IMR-90 (cell line): ENCODE results near the gene CEBPA. TPM values are rescaled to one million over a fixed set of nuclear protein-coding genes. Genes with fewer than 3 reads are reported as not detected.

Source experiments
- ATAC-seq: fragments of 200-7000 bp; cut with Tn5 transposase; 2 replicates; pipeline ENCODE4 v1.9.1; 2020; ENCODE audit warnings: low read depth, mild to moderate bottlenecking, moderate library complexity
- BruUV-seq: library from RNA; stranded (reverse); fragments of 400-500 nt; replicated peaks from 2 replicates; lab custom pipeline; 2021; lab: Mats Ljungman, UMichigan
- CTCF ChIA-PET: fragments of 300-600 bp; formaldehyde crosslinking; extraction: SDS; loops from one replicate; lab custom pipeline; 2021; ENCODE audit warnings: antibody characterized with exemption; lab: Yijun Ruan, JAX
- POLR2A ChIA-PET: fragments of 300-600 bp; sonication (Branson Sonifier 250); formaldehyde crosslinking; loops from one replicate; lab custom pipeline; 2022; ENCODE audit warnings: antibody characterized with exemption; ENCODE audit not compliant: unreplicated experiment; lab: Charles Lee
- DNase-seq: peaks from one replicate; pipeline ENCODE4 v3.0.0; 2013
- H2AFZ ChIP-seq: replicated peaks from 2 replicates; pipeline ENCODE3; 2013; ENCODE audit warnings: low read length, mild to moderate bottlenecking; ENCODE audit not compliant: poor library complexity
- H2AK5ac ChIP-seq: 2 replicates; pipeline ENCODE4 v1.6.1; 2013; ENCODE audit warnings: low read depth, low read length, inconsistent platforms
- H2AK9ac ChIP-seq: replicated peaks from 2 replicates; pipeline ENCODE3; 2013; ENCODE audit warnings: mild to moderate bottlenecking, low read depth, low read length, moderate library complexity; ENCODE audit not compliant: poor library complexity
- H2BK120ac ChIP-seq: 2 replicates; pipeline ENCODE4 v1.6.1; 2013; ENCODE audit warnings: low read depth, low read length, inconsistent platforms
- H2BK15ac ChIP-seq: 3 replicates; pipeline ENCODE4 v1.6.1; 2013; ENCODE audit warnings: low read depth, low read length, inconsistent platforms
- H2BK20ac ChIP-seq: 2 replicates; pipeline ENCODE4 v1.6.1; 2013; ENCODE audit warnings: low read depth, mild to moderate bottlenecking, inconsistent platforms, low read length, moderate library complexity
- H2BK5ac ChIP-seq: 2 replicates; pipeline ENCODE4 v1.6.1; 2013; ENCODE audit warnings: mild to moderate bottlenecking, low read depth, low read length, inconsistent platforms; ENCODE audit not compliant: poor library complexity, severe bottlenecking
- H3K14ac ChIP-seq: replicated peaks from 2 replicates; pipeline ENCODE4 v1.6.1; 2013; ENCODE audit warnings: low read depth, low read length, inconsistent platforms
- H3K18ac ChIP-seq: 2 replicates; pipeline ENCODE4 v1.6.1; 2013; ENCODE audit warnings: low read depth, low read length, control low read depth
- H3K23ac ChIP-seq: 2 replicates; pipeline ENCODE4 v1.6.1; 2013; ENCODE audit warnings: low read depth, low read length, inconsistent platforms
- H3K27ac ChIP-seq: 2 replicates; pipeline ENCODE4 v1.5.1; 2013; ENCODE audit warnings: mild to moderate bottlenecking, control low read depth, low read length; ENCODE audit not compliant: insufficient read depth
- H3K27me3 ChIP-seq: 2 replicates; pipeline ENCODE4 v1.6.1; 2013; ENCODE audit warnings: low read length; ENCODE audit not compliant: control insufficient read depth, insufficient read depth
- H3K36me3 ChIP-seq: 2 replicates; pipeline ENCODE4 v1.6.1; 2013; ENCODE audit warnings: low read length, mixed read lengths; ENCODE audit not compliant: control insufficient read depth, insufficient read depth
- H3K4ac ChIP-seq: 2 replicates; pipeline ENCODE4 v1.6.1; 2013; ENCODE audit warnings: low read depth, low read length, inconsistent platforms
- H3K4me1 ChIP-seq: 2 replicates; pipeline ENCODE4 v1.6.1; 2013; ENCODE audit warnings: low read length, mixed read lengths; ENCODE audit not compliant: control insufficient read depth, insufficient read depth
- H3K4me2 ChIP-seq: 2 replicates; pipeline ENCODE4 v1.6.1; 2013; ENCODE audit warnings: low read depth, mild to moderate bottlenecking, control low read depth, low read length, moderate library complexity
- H3K4me3 ChIP-seq: 2 replicates; pipeline ENCODE4 v1.5.1; 2013; ENCODE audit warnings: low read depth, mild to moderate bottlenecking, control low read depth, low read length, moderate library complexity; ENCODE audit not compliant: insufficient read depth
- H3K56ac ChIP-seq: 2 replicates; pipeline ENCODE4 v1.6.1; 2013; ENCODE audit warnings: low read length, inconsistent platforms; ENCODE audit not compliant: insufficient read depth; ENCODE audit errors: extremely low read depth
- H3K79me1 ChIP-seq, 2 experiments: 2 replicates each; pipeline ENCODE4 v1.6.1; 2013; ENCODE audit warnings: low read length in 2 of 2, inconsistent platforms in 1 of 2, low read depth in 1 of 2
- H3K9ac ChIP-seq: 2 replicates; pipeline ENCODE4 v1.6.1; 2013; ENCODE audit warnings: low read depth, low read length, control low read depth
- H3K9me1 ChIP-seq: 2 replicates; pipeline ENCODE4 v1.6.1; 2013; ENCODE audit warnings: low read length, inconsistent platforms; ENCODE audit not compliant: insufficient read depth
- H3K9me3 ChIP-seq: 2 replicates; pipeline ENCODE4 v1.6.1; 2013; ENCODE audit warnings: low read length; ENCODE audit not compliant: control insufficient read depth, insufficient read depth
- H4K20me1 ChIP-seq: 2 replicates; pipeline ENCODE4 v1.6.1; 2013; ENCODE audit warnings: low read length, inconsistent platforms; ENCODE audit not compliant: insufficient read depth
- H4K5ac ChIP-seq: 2 replicates; pipeline ENCODE4 v1.6.1; 2013; ENCODE audit warnings: mild to moderate bottlenecking, low read depth, low read length, control low read depth
- H4K8ac ChIP-seq, 2 experiments: 2 replicates each; pipeline ENCODE4 v1.6.1; 2013; ENCODE audit warnings: low read depth in 2 of 2, low read length in 2 of 2, control low read depth in 1 of 2, inconsistent platforms in 1 of 2
- H4K91ac ChIP-seq: 2 replicates; pipeline ENCODE4 v1.6.1; 2013; ENCODE audit warnings: low read depth, low read length, inconsistent platforms; ENCODE audit not compliant: insufficient read depth
- BHLHE40 ChIP-seq: fragments of 150-350 bp; IDR thresholded peaks from 2 replicates; pipeline ENCODE4 v1.6.1; 2016; ENCODE audit warnings: mild to moderate bottlenecking, low read depth, low read length
- NFE2L2 ChIP-seq: fragments of 150-350 bp; IDR thresholded peaks from 2 replicates; pipeline ENCODE4 v1.6.1; 2016; ENCODE audit warnings: low read depth, mild to moderate bottlenecking, low read length
- WGBS, 2 experiments: methylation state at CpG; one replicate each; pipeline versions ENCODE4 v1.1.5 to v1.1.7; 2013; ENCODE audit warnings: missing lambda C conversion rate in 2 of 2; ENCODE audit not compliant: insufficient read length in 1 of 2; ENCODE audit errors: extremely low coverage in 2 of 2; 5-methylcytosine and 5-hydroxymethylcytosine counted together
- dilution Hi-C: fragments of 300-500 bp; cut with HindIII; formaldehyde crosslinking; loops from one replicate; pipeline ENCODE4 v1.14.3; 2018; ENCODE audit warnings: low sequenced_read_pairs; ENCODE audit not compliant: unreplicated experiment
- in situ Hi-C: fragments of 300-500 bp; cut with MboI; formaldehyde crosslinking; loops from 3 replicates; pipeline ENCODE4 v1.14.3; 2019; ENCODE audit warnings: low sequenced_read_pairs, inconsistent platforms, mixed read lengths
- intact Hi-C: fragments of 100-400 bp; cut with micrococcal nuclease; formaldehyde crosslinking; loops from 2 replicates; pipeline ENCODE4 v1.10.0; 2022
- polyA plus RNA-seq, 3 experiments: library from polyadenylated mRNA; depleted of rRNA; stranded (reverse); fragments of >200 nt; gene quantifications; 2 replicates each; pipeline ENCODE4 v1.2.3, GENCODE V29; 2012; ENCODE audit warnings: low replicate concordance in 1 of 3
- total RNA-seq: library from RNA; depleted of rRNA; stranded (reverse); fragments of >200 nt; gene quantifications from 2 replicates; pipeline ENCODE4 v1.2.3, GENCODE V29; 2012

Gene CEBPA
- total and polyA plus RNA-seq, 2 of the 4 experiments (the other 2 are of a cell fraction) = under 0.01 to 0.09 TPM

GRCh38 chr19:33280351-33280921, 21.9 kb downstream of the CEBPA start:
- Histone ChIP-seq H3K27ac (no peak overlapping the region), H3K4me3 (no peak overlapping the region), H3K4me1 (no peaks in the 10 kb centered on the region), H3K9me1 (no peaks in the 10 kb centered on the region), H3K56ac (no peak overlapping the region), H3K79me1 (no peaks in the 10 kb centered on the region), H2BK15ac (no peak overlapping the region), H2BK5ac (no peak overlapping the region), H2BK20ac (no peak overlapping the region), H4K20me1 (no peaks in the 10 kb centered on the region), H3K9ac (no peak overlapping the region), H3K18ac (no peak overlapping the region), H3K4me2 (no peak overlapping the region), H4K91ac (no peak overlapping the region), H2AK9ac (no peak overlapping the region), H3K9me3 (no peaks in the 10 kb centered on the region), H3K14ac (no peak overlapping the region), H3K4ac (no peak overlapping the region), H2AFZ (no peak overlapping the region), H4K5ac (no peak overlapping the region), H2BK120ac (no peak overlapping the region), H3K36me3 (no peaks in the 10 kb centered on the region), H3K27me3 (peaks cover 14% of the 10 kb centered on the region), H3K23ac (no peak overlapping the region), H2AK5ac (no peak overlapping the region), H4K8ac (no peak overlapping the region)
- POLR2A ChIA-PET = no interaction called here
- 40% methylated on average over 1 of the region's 8 CpGs; no CpG with 5 or more reads in 1 of the 2 experiments for WGBS, 2 experiments
- no peak for ATAC-seq
- no peak for DNase-seq
- CTCF ChIA-PET = no interaction called here
- in situ Hi-C loops (no loop called here), intact Hi-C loops (no loop called here), dilution Hi-C loops (no loop called here)
- TF ChIP-seq BHLHE40 (no peak), NFE2L2 (peak; percentile 20; the same call in 1 of the 2 replicates)
- BruUV-seq = no TSS peak
